ENCODE results near the gene TAF6L.

The TAF6L gene

DNA sequence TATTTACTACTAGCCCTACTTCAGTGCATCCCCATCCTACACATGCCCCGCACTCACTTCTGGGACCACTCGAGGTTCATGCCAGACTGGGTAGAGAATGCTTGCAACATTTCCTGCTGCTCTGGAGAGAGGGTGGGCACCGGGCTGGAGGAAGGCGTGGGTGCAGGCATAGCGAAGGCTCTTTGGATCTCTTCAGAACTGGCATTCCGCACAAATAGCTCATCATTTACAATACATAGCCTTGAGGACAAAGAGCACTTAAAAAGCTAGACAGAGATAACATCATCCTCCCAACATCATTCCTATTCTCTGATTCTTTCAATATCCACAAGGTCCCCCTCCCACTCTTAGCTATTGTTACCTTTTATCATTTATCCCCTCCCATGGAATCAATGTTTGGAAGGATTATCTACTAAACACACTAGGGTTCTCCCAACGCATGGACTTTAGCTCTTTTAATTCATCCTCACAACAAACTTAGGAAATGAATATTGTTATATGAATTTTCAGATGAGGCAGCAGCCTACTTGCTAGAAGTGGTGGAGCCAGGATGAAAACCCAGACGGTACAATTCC is 23.1 kb downstream of the TAF6L start:
- TF ChIP-seq, protein P1, sequence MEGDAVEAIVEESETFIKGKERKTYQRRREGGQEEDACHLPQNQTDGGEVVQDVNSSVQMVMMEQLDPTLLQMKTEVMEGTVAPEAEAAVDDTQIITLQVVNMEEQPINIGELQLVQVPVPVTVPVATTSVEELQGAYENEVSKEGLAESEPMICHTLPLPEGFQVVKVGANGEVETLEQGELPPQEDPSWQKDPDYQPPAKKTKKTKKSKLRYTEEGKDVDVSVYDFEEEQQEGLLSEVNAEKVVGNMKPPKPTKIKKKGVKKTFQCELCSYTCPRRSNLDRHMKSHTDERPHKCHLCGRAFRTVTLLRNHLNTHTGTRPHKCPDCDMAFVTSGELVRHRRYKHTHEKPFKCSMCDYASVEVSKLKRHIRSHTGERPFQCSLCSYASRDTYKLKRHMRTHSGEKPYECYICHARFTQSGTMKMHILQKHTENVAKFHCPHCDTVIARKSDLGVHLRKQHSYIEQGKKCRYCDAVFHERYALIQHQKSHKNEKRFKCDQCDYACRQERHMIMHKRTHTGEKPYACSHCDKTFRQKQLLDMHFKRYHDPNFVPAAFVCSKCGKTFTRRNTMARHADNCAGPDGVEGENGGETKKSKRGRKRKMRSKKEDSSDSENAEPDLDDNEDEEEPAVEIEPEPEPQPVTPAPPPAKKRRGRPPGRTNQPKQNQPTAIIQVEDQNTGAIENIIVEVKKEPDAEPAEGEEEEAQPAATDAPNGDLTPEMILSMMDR (IDR thresholded peaks at IDR 0.05), result no peak
- H3K9me3 Mint-ChIP-seq, result no peaks in the 10 kb centered on the region
- DNase-seq, result no peak
- peaks cover 78% of the 10 kb centered on the region for H3K36me3 Mint-ChIP-seq (ENCODE audit: low read depth)
- peaks cover 8% of the 10 kb centered on the region for H3K27me3 Mint-ChIP-seq (ENCODE audit: low read depth, poor library complexity)
- H3K4me3 Mint-ChIP-seq, result no peak overlapping the region
- no peak overlapping the region for H3K27ac Mint-ChIP-seq
- H3K4me1 Mint-ChIP-seq, result peaks cover 28% of the 10 kb centered on the region

DNA sequence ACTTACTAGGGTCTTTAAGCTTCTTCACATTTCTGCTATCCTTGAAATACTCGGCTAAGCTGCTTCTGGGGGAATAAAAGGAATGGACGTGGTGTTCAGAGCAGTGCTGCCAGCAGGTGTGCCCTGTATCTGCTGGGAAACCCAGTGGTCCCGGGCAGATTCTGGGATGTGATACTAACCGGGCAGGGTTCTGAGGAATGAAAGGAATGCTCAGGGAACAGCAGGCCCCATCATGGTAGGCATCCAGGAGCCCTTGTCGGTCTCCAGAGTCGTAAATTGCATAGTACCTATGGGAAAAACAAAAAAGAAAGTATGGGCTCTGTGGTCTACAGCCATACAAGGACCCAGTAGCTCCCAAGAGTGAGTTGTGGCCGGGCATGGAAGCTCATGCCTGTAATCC is 25.1 kb downstream of the TAF6L start:
- H3K9me3 Mint-ChIP-seq, result no peaks in the 10 kb centered on the region
- TF ChIP-seq, protein P1 (IDR thresholded peaks at IDR 0.05), result no peak
- no peak overlapping the region for H3K27ac Mint-ChIP-seq

DNA sequence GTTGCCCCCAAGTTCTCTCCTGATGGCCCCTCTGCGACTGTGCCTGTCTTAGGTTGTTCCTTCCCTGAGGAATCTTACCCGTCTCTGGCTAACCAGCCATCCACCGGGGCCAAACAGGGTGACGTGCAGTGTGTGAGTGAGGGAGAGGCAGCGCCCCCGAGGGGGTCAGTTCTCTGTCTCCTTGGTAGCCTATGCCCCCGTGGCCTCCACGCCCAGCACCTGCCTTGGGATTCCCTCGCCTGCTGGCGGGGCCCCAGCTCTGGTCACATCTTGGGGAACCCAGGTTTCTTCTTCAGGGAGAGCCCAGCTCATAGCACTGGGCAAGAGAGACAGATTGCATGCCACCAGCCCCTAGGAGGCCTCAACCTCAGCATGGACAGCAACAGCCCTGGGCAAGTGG is 28.3 kb downstream of the TAF6L start:
- Mint-ChIP-seq H3K27me3 (ENCODE audit: low read depth, poor library complexity) (peaks cover 17% of the 10 kb centered on the region), H3K4me1 (peaks cover 12% of the 10 kb centered on the region), H3K27ac (no peak overlapping the region), H3K4me3 (no peak overlapping the region), H3K9me3 (no peaks in the 10 kb centered on the region), H3K36me3 (ENCODE audit: low read depth) (peaks cover 84% of the 10 kb centered on the region)
- TF ChIP-seq, protein P1 (IDR thresholded peaks at IDR 0.05), result no peak
- DNase-seq, result no peak

More for the DNA sequence above, 25.1 kb downstream of the TAF6L start:
- Mint-ChIP-seq H3K4me1 (peaks cover 8% of the 10 kb centered on the region), H3K4me3 (no peak overlapping the region), H3K36me3 (ENCODE audit: low read depth) (peaks cover 79% of the 10 kb centered on the region), H3K27me3 (ENCODE audit: low read depth, poor library complexity) (peaks cover 8% of the 10 kb centered on the region)
- DNase-seq, result no peak

DNA sequence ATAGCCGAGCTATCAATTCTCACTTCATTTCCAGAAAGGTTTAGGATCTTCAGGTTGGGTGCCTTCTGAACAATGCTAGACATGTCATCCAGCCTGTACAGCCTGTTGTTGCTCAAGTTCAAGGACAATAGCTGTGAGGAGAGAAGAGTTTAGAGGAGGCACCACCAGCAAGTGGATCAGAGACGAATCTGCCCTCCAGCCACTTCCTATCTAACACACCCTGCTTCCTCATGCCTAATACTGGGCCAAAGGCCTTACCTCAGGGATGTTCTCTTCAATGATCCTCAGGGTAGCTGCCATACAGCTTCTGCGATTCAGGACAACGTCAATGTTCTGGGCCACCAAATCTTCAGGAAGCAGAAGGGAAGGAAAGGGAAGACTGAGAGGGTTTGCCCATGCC is 29.9 kb downstream of the TAF6L start:
- H3K4me3 Mint-ChIP-seq, result no peak overlapping the region
- DNase-seq, result no peak
- H3K36me3 Mint-ChIP-seq (ENCODE audit: low read depth), result peaks cover 68% of the 10 kb centered on the region
- TF ChIP-seq, protein P1 (IDR thresholded peaks at IDR 0.05), result no peak
- H3K27me3 Mint-ChIP-seq (ENCODE audit: low read depth, poor library complexity), result peaks cover 17% of the 10 kb centered on the region
- no peaks in the 10 kb centered on the region for H3K9me3 Mint-ChIP-seq
- peaks cover 21% of the 10 kb centered on the region for H3K4me1 Mint-ChIP-seq
- no peak overlapping the region for H3K27ac Mint-ChIP-seq

DNA sequence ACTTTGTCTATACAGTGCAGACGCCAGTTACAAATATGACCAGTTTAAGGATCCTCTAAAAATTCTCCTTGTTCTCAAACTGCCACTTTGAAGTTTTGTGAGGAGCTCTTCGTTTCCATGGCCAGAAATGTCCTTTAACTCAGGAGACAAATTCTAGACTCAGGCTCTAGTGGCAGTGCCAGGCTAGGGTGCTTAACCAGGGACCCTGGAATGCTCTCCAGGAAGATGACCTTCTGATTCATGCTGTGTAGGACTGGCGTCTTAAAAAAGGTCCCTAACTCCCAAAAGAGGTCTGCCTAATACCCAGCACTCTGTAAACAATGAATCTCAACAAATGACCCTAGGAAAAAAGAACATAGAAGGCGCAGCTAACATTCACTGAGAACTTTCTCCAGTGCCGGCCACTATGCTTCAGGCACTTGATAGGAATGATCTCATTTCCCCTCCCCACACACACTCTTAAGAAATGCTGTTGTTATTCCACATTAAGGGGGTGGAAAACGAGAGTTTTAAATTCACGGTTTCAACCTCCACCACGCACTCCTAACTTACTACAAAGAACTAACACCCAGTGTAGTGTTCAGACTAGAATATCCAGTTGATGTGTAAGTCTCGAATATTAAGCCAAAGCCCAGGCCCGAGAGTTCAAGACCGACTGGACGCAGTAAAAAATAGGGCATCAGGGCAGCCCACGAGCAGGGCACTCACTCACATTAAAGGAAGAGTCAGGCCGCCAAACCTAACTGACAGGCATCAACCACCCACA is 33.3 kb downstream of the TAF6L start:
- Mint-ChIP-seq H3K4me3 (peak overlapping the region; percentile 100), H3K27ac (peak overlapping the region; percentile 99), H3K9me3 (no peaks in the 10 kb centered on the region), H3K4me1 (peaks cover 30% of the 10 kb centered on the region), H3K36me3 (ENCODE audit: low read depth) (peaks cover 41% of the 10 kb centered on the region), H3K27me3 (ENCODE audit: low read depth, poor library complexity) (peaks cover 8% of the 10 kb centered on the region)
- DNase-seq, result no peak
- TF ChIP-seq, protein P1 (IDR thresholded peaks at IDR 0.05), result no peak
